HG03045 (cell line): Measurements from ENCODE around the gene ACOX1.
"Not testable (repeated sequence)": the region's sequence is repeated elsewhere in the genome, so short reads cannot be mapped to it uniquely, and the experiment has no call there.

Experiments
- ATAC-seq: cut with Tn5 transposase; IDR thresholded peaks from one replicate; pipeline ENCODE4 v1.9.1; 2021; ENCODE audit warnings: mild to moderate bottlenecking, moderate library complexity; ENCODE audit not compliant: unreplicated experiment

ACOX1 gene

DNA sequence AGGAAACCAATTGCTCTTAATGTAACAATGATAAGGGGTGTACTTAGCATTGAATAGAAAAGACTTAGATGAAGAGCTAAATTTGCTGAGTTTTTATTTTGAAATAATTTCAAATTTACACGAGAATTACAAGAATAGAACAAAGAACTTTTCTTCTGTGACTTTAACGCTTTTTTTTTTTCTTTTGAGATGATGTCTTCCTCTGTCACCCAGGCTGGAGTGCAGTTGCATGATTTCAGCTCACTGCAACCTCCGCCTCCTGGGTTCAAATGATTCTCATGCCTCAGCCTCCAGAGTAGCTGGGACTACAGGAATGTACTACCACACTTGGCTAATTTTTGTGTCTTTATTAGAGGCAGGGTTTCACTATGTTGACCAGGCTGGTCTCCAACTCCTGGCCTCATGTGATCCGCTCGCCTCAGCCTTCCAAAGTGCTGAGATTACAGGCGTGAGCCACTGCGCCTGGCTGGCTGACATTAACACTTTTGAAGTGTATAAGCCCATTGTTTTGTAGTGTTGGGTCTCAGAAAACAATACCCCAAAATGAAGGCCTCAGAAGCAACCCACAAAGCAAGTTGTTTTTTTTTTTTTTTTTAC lies 2.2 kb upstream of the ACOX1 start:
- no peak for ATAC-seq

GRCh38 chr17:75980188-75981018 lies 1.4 kb upstream of the ACOX1 start:
- ATAC-seq = no peak

- ATAC-seq = no peak
Measured at GRCh38 chr17:75979705-75980187, 780 bp upstream of the ACOX1 start.

DNA sequence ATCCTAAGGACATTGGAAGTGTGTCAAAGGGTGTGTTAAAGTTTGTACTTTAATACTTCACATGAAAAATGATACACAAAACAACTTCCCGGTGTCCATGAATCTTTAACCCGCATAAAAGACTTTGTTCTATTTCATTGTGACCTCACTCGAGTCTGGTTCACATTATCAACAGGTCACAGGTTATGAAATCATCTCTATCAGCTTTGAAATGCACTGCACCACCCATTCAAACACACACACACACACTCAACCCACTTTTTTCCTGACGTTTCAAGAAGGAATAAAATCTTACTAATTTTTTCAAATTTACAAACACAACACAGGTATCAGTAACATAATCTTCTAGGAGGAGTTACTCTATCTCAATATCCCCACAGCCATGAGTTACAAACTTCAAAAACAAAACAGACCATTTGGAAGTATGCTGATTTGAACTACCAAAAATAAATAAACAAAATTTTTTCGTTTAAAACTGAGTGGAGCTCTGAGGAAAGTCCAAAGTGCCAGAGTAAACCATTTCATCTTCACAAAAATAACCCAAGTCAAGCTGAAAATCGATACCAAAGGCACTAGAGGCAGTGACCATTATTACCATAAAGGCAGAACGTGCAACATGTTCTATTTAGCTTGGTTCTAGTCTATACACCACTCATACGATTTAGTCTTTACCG lies 2.7 kb downstream of the ACOX1 start:
- ATAC-seq = no peak

DNA sequence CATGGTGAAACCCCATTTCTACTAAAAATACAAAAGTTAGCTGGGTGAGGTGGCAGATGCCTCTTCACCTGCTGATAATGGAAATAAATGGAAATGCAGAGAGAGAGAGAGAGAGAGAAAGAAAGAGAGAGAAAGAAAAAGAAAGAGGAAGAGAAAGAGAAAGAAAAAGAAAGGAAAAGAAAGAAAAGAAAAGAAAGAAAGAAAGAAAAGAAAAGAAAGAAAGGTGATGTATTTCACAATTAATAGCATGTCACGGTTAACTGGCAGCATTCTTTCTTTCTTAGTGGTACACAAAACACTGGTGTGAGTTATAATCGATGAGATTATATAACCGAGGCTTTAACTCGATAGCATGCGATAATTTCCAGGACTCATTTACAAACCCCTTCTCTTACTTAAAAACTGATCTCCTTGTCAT lies 3.2 kb downstream of the ACOX1 start:
- ATAC-seq = no peak

DNA sequence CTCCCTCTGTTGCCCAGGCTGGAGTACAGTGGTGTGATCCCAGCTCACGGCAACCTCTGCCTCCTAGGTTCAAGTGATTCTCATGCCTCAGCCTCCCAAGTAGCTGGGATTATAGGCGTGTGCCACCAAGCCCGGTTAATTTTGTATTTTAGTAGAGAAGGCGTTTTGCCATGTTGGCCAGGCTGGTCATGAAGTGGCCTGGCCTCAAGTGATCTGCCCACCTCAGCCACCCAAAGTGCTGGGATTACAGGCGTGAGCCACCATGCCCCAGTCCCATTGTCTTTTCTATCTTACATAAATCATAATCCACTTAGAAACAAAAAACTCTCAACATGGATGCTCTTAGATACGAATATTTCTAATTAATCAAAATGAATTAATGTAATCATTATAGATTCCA lies 3.8 kb downstream of the ACOX1 start:
- ATAC-seq = not testable (repeated sequence)

GRCh38 chr17:75970626-75971025 lies 8.3 kb downstream of the ACOX1 start:
- no peak for ATAC-seq

GRCh38 chr17:75970011-75970523 lies 8.9 kb downstream of the ACOX1 start:
- no peak for ATAC-seq

DNA sequence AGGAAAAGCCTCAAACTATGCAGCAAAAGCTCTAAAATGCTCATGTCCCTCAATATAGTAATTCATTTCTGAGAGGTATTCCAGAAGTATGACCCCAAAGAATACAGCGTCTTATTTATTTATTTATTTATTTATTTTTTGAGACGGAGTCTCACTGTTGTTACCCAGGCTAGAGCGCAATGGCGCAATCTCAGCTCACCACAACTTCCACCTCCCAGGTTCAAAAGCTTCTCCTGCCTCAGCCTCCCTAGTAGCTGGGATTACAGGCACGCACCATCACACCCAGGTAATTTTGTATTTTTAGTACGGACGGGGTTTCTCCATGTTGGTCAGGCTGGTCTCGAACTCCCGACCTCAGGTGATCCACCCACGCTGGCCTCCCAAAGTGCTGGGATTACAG lies 9.9 kb downstream of the ACOX1 start:
- ATAC-seq = not testable (repeated sequence)

DNA sequence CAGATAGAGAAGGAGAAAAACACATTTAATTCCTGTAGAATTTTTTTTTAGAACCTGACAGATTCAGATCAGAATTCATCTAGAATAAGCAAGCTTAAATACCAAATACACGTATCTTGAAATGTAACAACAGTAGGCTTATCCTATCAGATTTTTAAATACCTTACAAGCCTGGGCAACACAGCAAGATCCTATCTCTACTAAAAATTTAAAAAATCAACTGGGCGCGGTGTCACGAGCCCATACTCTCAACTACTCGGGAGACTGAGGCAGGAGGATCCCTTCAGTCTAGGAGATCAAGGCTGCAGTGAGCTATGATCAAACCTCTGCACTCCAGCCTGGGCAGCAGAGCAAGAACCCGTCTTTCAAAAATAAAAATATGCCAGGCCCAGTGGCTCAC lies 13.5 kb downstream of the ACOX1 start:
- no peak for ATAC-seq

DNA sequence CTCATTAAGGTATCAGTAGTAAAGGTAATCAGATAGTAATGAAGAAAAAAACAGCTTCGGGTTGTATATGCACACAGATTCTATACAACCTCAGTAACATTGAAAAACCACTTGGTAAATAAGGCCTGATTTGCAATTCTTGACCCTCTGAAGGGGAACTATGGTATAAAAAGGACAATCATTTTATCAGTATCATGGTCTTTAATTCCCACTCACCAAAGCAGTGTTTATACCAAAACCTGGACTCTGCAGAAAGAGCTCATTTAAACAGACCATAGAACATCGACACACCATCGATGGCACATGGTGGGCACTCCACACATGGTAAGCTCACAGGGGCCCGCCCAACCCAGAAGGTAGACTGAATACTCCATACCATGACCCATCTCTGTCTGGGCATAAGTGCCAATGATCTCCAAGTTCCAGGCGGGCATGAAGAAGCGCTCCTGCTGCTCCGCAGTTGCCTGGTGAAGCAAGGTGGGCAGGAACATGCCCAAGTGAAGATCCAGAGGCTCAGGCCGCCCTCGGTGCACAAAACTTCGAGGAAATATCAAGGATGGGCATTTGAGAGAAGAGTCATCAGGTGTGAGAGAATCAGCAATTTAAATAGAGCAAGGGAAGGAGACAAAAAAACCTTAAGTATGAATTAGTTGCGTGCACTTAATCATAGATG lies 19.0 kb downstream of the ACOX1 start:
- ATAC-seq = no peak

GRCh38 chr17:75959051-75959838 lies 19.7 kb downstream of the ACOX1 start:
- no peak for ATAC-seq

GRCh38 chr17:75950855-75951554 lies 28.0 kb downstream of the ACOX1 start:
- ATAC-seq = no peak

DNA sequence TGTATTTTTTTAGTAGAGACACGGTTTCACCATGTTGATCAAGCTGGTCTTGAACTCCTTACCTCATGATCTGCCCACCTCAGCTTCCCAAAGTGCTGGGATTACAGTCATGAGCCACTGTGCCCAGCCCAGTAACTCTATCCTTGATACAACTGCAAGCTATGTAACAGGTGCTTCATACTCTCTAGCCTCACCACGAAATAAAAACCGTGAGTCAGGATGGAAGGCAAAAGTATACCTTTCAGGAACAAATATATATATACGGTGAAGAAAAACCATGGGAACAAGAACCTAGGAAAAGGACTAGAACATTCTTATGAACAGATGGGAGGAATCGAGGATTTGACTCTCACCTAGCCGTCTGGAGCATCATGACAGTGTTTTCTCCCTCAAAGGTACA lies 28.5 kb downstream of the ACOX1 start:
- no peak for ATAC-seq

GRCh38 chr17:75945211-75945610 lies 33.8 kb downstream of the ACOX1 start:
- no peak for ATAC-seq

- ATAC-seq = no peak
Measured at GRCh38 chr17:75943491-75943890, 35.5 kb downstream of the ACOX1 start.

GRCh38 chr17:75942473-75942872 lies 36.5 kb downstream of the ACOX1 start:
- no peak for ATAC-seq

DNA sequence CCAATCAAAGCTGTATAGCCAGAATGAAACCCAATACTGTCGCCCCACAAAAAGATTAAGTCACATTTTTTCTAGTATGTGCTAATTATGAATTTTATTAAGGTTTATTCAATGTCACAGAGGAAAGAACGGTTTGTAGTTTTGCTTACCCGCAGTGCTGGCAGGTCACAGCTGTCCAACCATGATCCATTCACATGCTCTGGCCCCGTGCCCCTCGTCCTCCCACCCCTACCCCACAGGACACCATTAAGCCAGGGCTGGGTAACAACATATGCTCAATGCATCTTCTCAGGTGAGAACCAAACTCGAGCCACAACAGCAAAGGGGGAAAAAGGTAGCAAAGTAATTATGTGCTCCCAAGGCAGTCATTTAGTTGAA lies 37.5 kb downstream of the ACOX1 start:
- ATAC-seq = no peak

DNA sequence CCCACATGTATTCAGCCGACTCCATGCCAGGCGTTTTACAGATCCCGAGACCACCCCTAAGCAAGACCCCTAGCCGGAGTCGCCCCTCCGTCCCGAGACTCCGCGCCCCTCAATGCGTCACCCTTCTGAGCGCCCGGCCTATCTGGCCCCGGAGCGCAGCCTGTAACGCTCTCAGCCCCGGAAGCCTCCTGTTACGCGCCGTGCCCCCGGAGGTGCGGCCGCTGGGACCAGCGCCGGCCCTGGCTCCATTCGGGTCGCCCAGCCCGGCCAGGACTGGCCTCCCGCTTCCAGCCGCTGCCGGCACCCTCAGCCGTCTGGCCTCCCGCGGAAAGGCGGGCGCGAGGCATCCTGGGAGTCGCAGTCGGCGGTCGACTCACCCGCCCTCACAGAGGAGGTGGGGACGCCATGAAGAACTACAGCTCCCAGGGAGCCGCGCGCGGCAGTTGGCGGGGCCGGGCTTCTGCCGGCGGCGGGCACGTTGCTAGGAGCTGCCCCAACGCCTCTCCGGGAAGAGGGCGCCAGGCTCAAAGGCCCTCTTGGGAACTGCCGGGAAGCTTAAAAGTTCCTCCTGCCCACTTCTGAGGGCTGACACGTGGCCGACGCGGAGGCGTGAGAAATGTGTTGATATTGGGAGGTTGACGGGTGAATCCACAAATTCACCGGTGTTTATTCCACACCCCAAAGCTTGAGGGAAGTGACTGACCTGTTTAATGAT lies 38.1 kb downstream of the ACOX1 start, which contains the start of gene FBF1:
FBF1 (minus strand) TSS at position 316 of the 715 bp plus-strand sequence. CDS start 2,893 bp downstream, outside the sequence.
- ATAC-seq = peak; percentile 96
